PC-9 (cell line): ENCODE data around the gene PCSK7.

Experiments used
- CTCF ChIP-seq: fragments of 200-600 bp; sonication (generic); conservative IDR thresholded peaks from 2 replicates; pipeline ENCODE4 v1.6.1; 2017; ENCODE audit warnings: mixed run types, antibody characterized with exemption, mild to moderate bottlenecking, moderate library complexity
- EZH2 ChIP-seq: fragments of 200-600 bp; sonication (generic); IDR thresholded peaks from 2 replicates; pipeline ENCODE4 v1.8.0; 2017; ENCODE audit warnings: antibody characterized with exemption, low read depth

GRCh38 chr11:117198613-117199012, 33.3 kb downstream of the PCSK7 start:
- TF ChIP-seq CTCF (no peak), EZH2 (no peak)
